ENCODE results near the gene MAP2K6.

MAP2K6 gene

DNA sequence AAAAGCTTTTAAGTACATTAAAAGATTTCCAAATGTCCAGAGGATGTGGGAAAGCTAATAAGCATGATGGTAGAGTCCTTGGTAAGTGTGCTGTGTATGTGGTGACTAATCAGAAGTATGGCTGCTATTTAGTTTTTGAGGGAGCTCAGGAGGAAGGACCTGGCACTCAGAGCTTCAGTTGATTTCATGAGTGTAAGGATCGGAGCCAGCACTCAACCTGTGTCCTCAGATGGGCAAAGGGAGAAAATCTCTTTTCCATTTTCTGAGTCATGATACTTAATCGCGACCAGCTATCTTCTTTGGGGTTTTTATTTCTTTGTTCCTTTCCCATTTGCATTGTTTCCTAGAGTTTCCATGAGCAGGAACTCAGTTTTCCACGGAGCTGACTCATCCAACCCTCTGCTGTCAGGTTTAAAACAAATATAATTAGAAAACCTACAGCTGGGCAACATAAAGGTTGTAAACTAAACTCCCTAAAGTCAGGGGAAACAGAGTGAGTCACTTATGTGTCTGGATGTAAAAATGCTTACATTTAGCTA is 125.4 kb downstream of the MAP2K6 start:
- no peak for DNase-seq

DNA sequence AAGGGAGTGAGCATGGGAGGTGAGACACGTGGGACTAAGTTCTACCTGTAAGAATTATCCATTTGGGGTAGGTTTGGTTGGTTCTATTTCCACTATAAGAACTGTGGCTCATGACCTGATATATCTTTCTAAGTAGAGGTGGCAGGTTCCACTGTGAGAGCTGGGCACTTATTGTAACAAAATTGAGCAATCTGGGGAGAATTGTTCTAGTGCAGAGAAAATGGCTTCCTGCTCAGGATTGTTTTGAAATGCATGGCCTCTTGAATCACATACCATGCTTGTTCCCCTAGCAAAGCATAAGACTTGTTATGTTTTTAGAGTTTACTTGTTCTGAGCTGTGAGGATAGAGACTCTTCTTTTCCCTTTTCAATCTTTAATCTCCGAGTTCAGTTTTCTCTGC is 125.9 kb downstream of the MAP2K6 start:
- DNase-seq = no peak

- DNase-seq = no peak
Measured at GRCh38 chr17:69547230-69547629, 132.7 kb downstream of the MAP2K6 start.

DNA sequence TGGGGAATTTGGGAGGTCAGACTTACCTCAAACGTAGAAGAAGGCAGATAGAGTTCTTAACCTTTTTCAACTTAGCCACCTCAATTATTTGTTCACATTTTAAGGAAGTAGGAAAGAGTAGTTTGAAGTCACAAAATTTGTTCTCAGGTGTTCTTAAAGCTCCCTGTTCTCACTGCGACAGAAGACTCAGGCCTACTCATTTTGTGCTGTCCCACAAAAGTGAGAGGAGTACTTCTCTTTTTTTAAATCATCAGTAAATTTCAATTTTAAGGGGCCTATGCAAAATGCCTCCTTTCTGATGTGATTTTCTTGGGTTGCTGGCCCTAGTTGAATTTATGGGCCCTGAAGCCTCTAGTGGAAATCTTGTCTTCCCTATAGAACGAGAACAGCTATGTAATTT is 133.4 kb downstream of the MAP2K6 start:
- no peak for DNase-seq

- no peak for DNase-seq
Measured at GRCh38 chr17:69551212-69552010, 136.9 kb downstream of the MAP2K6 start.

GRCh38 chr17:69552986-69553667 is 138.6 kb downstream of the MAP2K6 start:
- DNase-seq = no peak

DNA sequence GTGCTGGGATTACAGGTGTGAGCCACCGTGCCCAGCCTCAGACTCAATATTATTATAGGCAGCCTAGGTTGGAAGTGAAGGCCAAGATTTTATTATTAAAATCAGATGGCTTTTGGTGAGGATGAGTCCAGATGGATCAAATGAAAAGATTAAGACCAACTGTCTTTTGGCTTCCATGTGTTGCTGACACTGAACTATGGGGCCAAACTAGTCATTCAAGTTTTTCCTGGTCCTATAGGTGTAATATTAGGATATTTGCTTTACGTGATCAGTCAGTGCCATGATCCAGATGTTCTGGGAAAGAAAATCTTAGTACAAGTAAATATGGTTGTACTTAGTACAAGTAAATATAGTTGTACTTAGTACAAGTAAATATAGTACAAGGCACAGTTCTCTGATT is 140.6 kb downstream of the MAP2K6 start:
- DNase-seq = no peak

GRCh38 chr17:69557339-69557738 is 142.8 kb downstream of the MAP2K6 start:
- DNase-seq = no peak

- no peak for DNase-seq
Measured at GRCh38 chr17:69558796-69559195, 144.3 kb downstream of the MAP2K6 start.

GRCh38 chr17:69560987-69561441 is 146.5 kb downstream of the MAP2K6 start:
- DNase-seq = no peak

DNA sequence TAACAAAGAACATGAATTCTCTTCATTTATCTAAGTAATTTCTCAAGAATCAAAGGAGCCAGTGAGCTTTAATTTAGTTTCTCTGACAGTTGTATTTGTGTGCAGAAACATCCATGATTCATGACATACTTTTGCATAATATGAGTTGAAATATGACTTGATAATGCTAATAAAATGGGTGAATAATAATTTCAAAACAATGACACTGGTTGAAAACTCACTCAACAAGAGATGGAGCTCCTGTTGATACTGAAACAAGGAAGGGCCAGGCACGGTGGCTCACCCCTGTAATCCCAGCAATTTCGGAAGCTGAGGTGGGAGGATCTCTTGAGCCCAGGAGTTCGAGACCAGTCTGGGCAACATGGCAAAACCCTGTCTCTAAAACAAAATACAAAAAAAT is 147.0 kb downstream of the MAP2K6 start:
- DNase-seq = no peak

DNA sequence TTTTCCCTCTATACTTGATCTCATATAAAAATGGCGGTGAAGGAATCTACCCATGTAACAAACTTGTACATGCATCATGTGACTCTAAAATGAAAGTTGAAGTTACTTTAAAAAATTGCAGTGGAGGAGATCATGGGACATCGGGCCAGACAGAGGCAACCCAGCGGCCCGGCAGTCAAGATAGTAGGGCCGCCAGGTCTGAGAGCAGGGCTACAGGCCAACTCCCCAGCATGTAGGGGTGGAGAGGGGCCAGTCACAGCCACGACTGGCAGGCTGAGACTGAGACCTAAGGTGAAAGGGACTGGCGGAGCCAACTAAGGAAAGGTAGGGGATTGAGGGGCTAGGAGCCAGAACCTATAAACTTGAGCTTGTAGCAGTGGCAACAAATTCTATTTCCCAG is 150.9 kb downstream of the MAP2K6 start:
- DNase-seq = no peak

GRCh38 chr17:69567130-69567529 is 152.6 kb downstream of the MAP2K6 start:
- no peak for DNase-seq

DNA sequence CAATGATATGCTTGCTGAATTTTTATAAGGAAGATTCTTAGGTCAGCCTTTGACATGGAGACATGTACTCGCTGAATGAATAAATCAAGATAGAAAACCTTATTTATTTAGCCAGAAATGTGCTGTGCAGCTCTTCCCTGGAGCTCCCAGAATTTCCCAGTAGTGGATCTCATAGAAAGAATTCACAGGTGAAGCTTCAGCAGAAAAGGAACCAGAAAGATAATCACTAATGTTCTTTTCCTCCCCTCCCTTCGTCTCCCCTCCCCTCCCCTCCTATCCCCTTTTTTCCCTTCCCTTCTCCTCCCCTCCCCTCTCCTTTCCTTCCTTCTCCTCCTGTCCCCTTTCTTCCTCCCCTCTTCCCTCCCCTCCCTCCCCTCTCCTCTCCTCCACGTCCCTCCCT is 158.2 kb downstream of the MAP2K6 start:
- DNase-seq = no peak

DNA sequence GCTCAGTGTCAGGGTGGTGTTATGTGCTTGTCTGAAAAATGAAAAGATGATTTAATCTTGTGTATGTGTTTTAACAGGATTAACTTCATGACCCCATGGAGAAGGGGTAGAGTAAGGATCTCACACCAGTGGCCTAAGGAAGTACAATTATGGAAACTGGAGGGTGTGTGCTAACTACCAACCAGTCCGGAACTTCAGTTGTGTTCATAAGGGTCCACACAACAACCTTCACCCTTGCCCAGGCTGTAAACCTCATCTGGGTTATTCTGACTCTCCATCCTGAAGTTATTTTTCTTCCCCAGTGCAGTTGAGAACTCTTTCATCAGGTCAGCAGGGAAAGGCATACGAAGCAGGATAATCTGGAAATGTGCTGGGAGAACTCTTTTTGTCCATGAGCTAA is 158.9 kb downstream of the MAP2K6 start:
- DNase-seq = no peak

- no peak for DNase-seq
Measured at GRCh38 chr17:69574257-69575197, 160.0 kb downstream of the MAP2K6 start.

DNA sequence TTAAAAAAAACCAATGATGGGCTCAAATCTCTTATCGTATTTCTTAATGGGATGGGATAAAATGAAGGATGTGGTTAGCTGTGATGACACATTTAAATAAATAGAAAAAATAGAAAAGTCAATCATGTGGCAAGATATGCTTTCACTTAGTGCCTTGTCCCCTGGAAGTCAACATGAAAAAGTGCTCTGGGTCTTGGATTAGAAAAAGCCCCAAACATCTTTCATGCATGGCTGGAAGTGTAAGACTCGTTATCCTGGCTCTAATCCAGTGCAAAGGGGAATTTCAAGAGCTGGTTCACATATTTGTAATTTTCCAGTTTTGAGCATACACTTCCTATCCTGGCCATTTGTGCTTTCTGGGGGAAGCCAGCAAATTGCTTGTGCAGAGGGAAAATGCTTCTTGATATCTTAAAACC is 160.9 kb downstream of the MAP2K6 start:
- no peak for DNase-seq

- DNase-seq = no peak
Measured at GRCh38 chr17:69577098-69577497, 162.6 kb downstream of the MAP2K6 start.

DNA sequence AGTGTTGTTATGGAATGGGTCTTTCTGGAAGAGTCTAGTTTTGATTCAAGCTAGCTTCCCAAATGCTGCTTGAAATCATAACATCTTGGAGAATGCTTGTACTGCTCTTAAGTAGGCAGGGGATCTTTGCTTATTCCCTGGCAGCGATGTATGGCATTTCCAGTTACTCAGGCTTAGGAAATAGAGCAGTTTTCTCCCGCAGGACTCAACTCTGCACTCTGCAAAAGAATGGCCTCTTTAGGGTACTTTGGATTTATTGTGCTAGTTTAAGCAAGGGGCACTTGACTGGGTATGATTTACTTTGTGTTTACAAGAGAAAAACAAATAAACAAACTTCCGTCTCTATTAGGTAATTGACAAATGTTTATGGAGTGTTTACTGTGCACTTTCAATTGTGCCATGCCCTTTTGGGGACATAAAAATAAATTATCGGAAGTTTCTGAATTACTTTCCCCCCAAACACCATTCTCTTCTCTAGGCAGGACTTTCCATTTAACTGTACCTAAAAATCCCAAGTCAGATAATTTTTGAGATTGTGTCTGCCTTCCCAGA is 164.0 kb downstream of the MAP2K6 start:
- DNase-seq = no peak

DNA sequence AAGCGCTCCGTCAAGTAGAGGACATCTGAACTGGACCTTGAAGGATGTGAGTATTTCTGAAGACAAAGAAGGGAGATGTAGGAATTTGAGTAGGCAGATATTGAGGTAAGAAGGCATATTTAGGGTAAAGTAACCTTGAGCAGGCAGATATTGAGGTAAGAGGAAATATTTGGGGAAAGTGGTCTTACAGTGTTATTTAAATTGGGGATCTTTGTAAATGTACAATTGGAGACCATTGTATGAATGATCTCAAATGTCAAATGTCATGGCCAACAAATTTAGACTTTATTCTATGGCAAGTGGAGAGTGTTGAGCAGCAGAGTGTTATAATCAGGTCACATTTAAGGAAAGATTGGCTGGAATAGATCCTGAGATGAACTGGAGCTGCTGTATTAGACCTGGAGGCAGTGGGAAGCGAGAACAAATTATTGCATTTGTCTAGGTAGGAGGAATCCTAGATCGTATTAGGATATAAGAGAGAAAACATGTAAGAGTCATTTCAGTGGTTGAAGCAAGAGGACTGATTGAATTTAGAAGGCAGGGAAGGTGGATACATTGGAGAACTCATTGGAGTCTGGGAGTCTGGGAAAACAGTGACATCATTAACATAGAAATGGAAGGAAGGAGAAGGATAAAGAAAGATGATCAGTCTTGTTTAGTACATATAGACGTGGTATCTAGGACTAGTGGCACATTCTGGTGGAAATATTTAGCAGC is 165.6 kb downstream of the MAP2K6 start:
- DNase-seq = no peak

DNA sequence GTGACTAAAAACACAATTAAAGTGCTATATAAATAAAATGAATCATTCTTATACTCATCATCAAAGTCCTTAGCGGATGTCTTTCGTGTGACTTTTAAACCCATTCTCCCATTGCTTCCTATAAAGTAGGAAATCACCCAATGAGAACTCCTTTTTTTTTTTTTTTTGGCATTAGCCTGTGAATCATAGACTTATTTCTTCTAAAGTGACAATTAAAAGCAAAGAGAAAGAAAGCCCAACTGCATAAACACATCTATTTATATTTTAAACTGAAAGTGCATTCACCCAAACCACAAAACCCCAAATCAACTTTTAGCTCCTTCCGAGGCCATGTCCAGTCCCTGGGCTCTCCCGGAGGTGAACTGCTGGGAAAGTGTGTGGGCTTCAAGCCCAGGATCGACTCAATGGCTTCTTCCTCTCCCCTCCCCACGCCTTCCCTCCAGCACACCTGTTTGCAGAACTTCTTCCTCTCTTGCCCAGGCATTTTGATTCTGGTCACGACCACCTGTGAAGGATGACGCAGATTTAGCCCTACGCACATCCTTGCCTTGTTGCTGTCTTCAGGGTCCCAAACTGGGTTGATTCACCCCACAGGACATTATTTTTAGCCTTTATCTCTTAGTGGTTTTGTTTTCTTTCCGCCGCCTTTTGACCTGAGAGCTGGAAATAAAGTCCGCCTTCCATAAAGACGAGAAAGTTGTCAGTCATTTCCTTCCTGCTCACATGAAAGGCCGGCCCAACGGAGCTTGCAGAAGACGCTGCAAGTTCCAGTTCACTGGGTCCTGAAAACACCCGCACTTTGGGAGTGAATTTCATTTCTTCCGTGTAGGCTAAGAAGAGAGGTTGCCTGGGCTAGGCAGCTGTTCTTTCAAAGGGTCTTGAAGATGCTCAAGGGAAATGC is 166.8 kb downstream of the MAP2K6 start:
- no peak for DNase-seq
